ENCODE data around the gene LIN28A.

Gene LIN28A

GRCh38 chr1:26388791-26389445, 21.7 kb upstream of the LIN28A start:
- no peak for DNase-seq

- DNase-seq, result no peak
Measured at GRCh38 chr1:26389604-26390247, 20.9 kb upstream of the LIN28A start.

- peak; percentile 10 for DNase-seq
Measured at GRCh38 chr1:26391450-26391849, 19.2 kb upstream of the LIN28A start.

GRCh38 chr1:26395754-26396153, 14.9 kb upstream of the LIN28A start:
- DNase-seq, result no peak

GRCh38 chr1:26399034-26399433, 11.6 kb upstream of the LIN28A start:
- DNase-seq, result no peak

- no peak for DNase-seq
Measured at GRCh38 chr1:26401891-26402290, 8.7 kb upstream of the LIN28A start.

- no peak for DNase-seq
Measured at GRCh38 chr1:26403656-26404055, 7.0 kb upstream of the LIN28A start.

GRCh38 chr1:26404641-26405040, 6.0 kb upstream of the LIN28A start:
- DNase-seq, result no peak

GRCh38 chr1:26405281-26405915, 5.2 kb upstream of the LIN28A start:
- DNase-seq, result no peak

- peak; percentile 74 for DNase-seq
Measured at GRCh38 chr1:26408604-26409003, 2.0 kb upstream of the LIN28A start.

GRCh38 chr1:26409191-26409807, 1.3 kb upstream of the LIN28A start:
- no peak for DNase-seq

GRCh38 chr1:26411624-26412074, 1.0 kb downstream of the LIN28A start:
- DNase-seq, result no peak

- DNase-seq, result no peak
Measured at GRCh38 chr1:26412180-26412840, 1.7 kb downstream of the LIN28A start.

- no peak for DNase-seq
Measured at GRCh38 chr1:26413031-26413430, 2.4 kb downstream of the LIN28A start.

GRCh38 chr1:26417111-26417759, 6.6 kb downstream of the LIN28A start:
- peak; percentile 17 for DNase-seq

GRCh38 chr1:26418865-26419349, 8.3 kb downstream of the LIN28A start:
- DNase-seq, result no peak

- no peak for DNase-seq
Measured at GRCh38 chr1:26419494-26419893, 8.9 kb downstream of the LIN28A start.

GRCh38 chr1:26429721-26430120, 19.1 kb downstream of the LIN28A start:
- no peak for DNase-seq

- peak; percentile 98 for DNase-seq
Measured at GRCh38 chr1:26431979-26432695, 21.5 kb downstream of the LIN28A start, which contains the start of gene DHDDS. Gene DHDDS, plus strand, starts transcription at chr1:26432321. Its CDS starts 625 bp downstream, at chr1:26432946.

GRCh38 chr1:26432793-26433192, 22.2 kb downstream of the LIN28A start:
- DNase-seq, result no peak

GRCh38 chr1:26434161-26434752, 23.6 kb downstream of the LIN28A start:
- no peak for DNase-seq
